AG10803 (cell line): ENCODE data around the gene BRCA2.

ENCODE experiments used
- DNase-seq: peaks from one replicate; pipeline ENCODE4 v3.0.0; 2010; ENCODE audit warnings: low read depth
- H3K4me3 ChIP-seq: 2 replicates; pipeline ENCODE4 v1.5.1; 2011; ENCODE audit warnings: mild to moderate bottlenecking, low read length, control low read depth
- TF ChIP-seq, protein P1 (sequence below): conservative IDR thresholded peaks from 2 replicates; pipeline ENCODE4 v1.5.1; 2011; ENCODE audit warnings: mild to moderate bottlenecking, low read length, control low read depth, inconsistent platforms

BRCA2 gene

DNA sequence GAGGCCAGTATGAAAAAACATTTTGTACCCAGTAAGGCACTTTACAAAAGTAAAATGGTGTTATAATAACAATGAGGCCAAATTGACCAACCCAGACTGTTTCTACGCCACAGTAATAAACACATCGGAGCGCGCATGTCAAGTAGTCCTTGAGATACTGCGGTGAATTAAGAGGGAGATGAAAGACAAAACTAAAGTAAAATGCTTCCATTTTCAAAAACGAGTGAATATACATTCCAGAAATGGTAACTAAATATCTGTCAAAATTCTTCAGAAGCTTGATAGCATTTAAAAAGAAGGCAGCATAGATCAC lies 93.6 kb downstream of the BRCA2 start:
- DNase-seq = no peak
- TF ChIP-seq, protein P1, sequence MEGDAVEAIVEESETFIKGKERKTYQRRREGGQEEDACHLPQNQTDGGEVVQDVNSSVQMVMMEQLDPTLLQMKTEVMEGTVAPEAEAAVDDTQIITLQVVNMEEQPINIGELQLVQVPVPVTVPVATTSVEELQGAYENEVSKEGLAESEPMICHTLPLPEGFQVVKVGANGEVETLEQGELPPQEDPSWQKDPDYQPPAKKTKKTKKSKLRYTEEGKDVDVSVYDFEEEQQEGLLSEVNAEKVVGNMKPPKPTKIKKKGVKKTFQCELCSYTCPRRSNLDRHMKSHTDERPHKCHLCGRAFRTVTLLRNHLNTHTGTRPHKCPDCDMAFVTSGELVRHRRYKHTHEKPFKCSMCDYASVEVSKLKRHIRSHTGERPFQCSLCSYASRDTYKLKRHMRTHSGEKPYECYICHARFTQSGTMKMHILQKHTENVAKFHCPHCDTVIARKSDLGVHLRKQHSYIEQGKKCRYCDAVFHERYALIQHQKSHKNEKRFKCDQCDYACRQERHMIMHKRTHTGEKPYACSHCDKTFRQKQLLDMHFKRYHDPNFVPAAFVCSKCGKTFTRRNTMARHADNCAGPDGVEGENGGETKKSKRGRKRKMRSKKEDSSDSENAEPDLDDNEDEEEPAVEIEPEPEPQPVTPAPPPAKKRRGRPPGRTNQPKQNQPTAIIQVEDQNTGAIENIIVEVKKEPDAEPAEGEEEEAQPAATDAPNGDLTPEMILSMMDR = no peak

DNA sequence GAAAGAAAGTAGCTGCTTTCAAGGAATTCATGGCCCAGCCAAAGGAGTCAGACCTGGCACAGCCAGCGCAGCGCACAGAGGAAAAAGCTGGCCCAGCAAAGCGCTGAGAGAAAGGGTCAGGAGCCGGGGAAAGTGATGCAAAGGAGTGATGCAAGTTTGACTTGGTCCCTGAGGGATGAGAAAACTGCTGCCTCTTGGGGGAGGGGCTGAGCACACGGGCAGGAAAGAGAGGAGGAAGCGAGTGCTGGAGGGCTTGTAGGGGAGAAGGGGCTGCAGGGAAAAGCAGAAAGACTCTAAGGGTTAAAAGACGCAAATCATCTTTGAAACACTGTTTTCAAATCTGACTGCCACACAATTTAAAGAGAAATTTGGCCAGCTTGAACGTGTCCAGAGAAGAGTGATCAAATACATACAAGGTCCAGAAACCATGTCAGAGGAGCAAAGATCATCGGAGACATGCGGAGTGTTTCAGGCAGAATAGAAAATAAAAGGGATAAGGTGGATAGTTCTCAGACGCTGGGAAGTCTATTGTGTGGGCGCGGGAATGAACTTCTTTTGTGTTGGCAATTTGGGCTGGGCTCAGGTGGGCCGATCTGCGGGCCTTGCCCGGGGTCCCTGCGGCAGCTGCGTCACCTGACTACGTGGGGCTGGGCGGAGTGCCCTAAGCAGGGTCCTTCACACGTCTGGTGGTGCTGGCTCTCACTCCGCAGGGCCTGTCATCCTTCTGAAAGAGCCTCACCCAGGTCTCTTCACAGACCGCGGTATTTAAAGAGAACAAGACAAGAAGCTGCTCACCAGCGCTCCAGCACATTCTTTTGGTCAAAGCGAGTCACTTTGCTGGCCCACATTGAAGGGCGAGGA lies 94.5 kb downstream of the BRCA2 start:
- peak; percentile 66 for DNase-seq
- TF ChIP-seq, protein P1 = no peak; the same call in 1 of the 2 replicates
- H3K4me3 ChIP-seq = peak overlapping the region; percentile 36

More for the DNA sequence above, 93.6 kb downstream of the BRCA2 start:
- no peak overlapping the region for H3K4me3 ChIP-seq

DNA sequence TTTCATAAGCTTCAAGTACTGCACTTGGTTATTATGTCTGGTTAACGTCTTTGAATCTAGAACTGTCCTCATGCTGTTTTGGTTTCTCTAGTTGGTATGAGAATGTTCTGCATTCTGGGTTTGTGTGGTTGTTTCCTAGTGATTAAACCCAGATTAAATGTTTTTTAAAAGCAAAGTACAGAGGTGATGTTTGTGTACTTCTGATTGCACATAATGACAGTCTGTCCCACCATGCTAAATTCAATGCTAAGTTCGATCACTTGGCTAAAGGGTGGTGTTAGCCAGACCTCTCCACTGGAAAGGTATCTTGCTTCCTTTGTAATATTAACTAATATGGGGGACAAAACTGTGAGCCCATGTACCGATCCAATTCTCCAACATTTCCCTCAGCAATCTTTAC lies 98.0 kb downstream of the BRCA2 start:
- TF ChIP-seq, protein P1 = no peak
- H3K4me3 ChIP-seq = no peak overlapping the region

DNA sequence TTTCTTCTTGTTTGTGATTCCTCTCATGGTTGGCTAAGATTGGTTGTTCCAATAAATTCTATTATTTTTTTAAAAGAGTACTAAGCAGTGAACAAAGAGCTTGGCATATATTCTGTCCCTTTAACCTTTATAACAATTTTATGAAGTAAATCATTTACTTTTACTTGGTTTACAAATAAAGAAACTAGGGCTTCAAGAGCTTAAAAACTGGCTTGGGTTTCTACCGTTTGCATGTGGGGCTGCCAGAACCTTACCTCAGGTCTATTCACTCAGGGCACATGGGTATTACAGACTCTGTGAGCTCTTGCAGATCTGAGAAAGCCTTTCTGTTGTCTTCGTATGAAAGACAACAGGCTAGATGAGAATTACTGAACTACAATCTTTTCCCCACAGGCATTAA lies 99.3 kb downstream of the BRCA2 start:
- H3K4me3 ChIP-seq = no peak overlapping the region
- DNase-seq = no peak
- TF ChIP-seq, protein P1 = no peak

More for the DNA sequence above, 98.0 kb downstream of the BRCA2 start:
- no peak for DNase-seq

DNA sequence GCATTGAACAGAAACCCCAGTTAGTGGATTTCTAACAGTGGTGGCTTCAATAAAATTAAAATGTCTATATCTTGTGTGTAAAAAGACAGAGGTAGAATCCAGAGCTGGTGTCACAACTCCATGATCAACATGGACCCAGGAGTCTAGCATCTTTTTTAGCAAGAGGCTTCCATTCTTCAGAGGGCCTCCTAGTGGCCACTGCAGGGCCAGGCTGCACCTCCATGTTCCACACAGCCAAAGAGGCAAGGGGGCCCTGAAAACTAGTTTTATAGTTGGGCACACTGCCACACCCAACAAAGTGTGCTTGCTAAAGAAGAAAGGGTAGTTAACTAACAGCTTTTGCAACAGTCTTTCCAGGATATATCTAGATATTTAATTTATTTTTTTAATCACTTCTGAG lies 99.7 kb downstream of the BRCA2 start:
- TF ChIP-seq, protein P1 = peak; percentile 51
- H3K4me3 ChIP-seq = no peak overlapping the region
- DNase-seq = no peak

DNA sequence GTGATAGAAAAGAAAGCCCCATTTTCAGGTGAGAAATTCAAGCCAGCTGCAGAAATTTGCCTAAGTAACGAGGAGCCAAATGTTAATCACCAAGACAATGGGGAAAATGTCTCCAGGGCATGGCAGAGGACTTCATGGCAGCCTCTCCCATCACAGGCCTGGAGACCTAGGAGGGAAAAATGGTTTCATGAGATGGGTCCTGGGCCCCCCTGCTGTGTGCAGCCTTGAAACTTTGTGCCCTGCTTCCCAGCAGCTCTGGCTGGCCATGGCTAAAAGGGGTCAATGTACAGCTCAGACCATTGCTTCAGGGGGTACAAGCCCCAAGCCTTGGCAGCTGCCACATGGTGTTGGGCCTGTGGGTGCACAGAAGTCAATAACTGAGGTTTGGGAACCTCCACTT lies 102.7 kb downstream of the BRCA2 start:
- TF ChIP-seq, protein P1 = no peak
- no peak for DNase-seq
- H3K4me3 ChIP-seq = no peak overlapping the region

DNA sequence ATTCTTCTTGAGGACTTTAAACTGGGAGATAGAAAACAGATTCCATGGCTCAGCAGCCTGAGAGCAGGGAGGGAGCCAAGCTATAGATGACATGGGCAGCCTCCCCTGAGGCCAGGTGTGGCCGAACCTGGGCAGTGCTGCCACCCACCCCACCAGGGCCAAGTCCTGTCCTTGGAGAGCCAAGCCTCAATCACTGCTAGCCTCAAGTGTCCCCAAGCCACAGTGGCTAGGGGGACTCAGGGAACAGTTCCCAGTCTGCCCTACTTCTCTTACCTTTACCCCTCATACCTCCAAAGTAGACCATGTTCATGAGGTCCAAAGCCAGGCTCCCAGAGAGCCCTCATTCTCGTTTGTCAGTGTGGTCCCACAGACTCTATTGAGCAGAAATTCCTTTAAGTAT lies 104.6 kb downstream of the BRCA2 start:
- TF ChIP-seq, protein P1 = no peak

More for the DNA sequence above, 104.6 kb downstream of the BRCA2 start:
- no peak overlapping the region for H3K4me3 ChIP-seq
- DNase-seq = no peak
